Daoy (cell line): ENCODE results near the gene KIZ. TPM values are rescaled to one million over a fixed set of nuclear protein-coding genes. Genes with fewer than 3 reads are reported as not detected.
A peak's percentile ranks its signal among the peaks of the same experiment; 100 is the strongest.
"Not testable (repeated sequence)": the region's sequence is repeated elsewhere in the genome, so short reads cannot be mapped to it uniquely, and the experiment has no call there.

Experiments used
- DNase-seq: peaks from one replicate; pipeline ENCODE4 v3.0.0-alpha.2; 2015; ENCODE audit warnings: low read depth
- total RNA-seq: library from RNA; depleted of rRNA; stranded (reverse); fragments of >200 nt; shearing (Covaris generic); gene quantifications from 2 replicates; pipeline ENCODE4 v1.2.3, GENCODE V29; 2014

KIZ gene
- total RNA-seq, 1 experiment from 2014 or later: 22.2 TPM

DNA sequence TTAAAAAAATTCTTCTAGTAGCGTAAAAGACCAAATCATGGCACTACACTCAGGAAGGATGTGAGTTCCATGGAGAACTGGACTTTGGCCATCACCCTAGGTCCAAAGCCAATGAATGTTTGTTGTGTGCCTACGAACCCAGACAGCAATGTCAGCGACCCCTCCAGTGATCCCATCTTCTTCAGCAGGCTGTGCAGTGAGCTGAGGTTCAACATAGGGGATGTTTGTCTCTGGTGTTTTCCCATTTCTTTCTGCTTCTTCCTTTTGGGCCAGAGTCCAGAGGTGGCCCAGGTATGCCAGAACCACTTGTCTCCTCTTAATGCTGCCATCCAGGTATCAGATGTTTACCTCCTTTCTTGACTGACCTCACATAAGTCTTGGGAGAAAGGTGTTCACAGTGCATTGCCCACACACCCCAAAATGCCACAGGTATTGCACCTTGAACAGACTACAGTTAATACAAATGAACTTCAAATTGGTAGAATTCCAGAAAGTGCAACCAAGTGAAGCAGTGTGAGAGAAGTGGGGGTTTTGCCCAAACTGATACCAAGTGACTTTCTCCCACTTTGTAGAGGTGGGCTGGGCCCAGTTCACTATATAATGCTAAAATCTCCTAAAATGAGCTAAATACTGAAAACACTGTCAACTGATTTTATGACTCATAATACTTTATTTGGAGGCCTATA, 14.1 kb downstream of the KIZ start:
- DNase-seq: no peak

DNA sequence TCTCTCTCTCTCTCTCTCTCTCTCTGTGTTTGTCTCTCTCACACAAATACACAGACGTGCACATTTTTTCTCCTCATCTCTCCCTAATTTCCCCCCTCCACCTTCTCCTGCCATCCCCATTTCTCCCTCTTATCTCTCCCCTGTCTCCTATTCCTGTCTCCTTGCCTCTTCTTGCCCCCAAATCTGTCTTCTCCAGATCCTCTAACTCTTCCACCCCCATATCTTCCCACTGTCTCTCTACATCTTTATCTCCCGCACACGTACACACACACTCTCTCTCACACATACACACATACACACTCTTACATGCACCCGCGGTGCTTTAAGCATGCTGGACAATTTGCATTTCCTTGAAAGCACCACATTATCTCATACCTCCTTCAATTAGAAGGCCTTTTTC, 15.9 kb downstream of the KIZ start:
- no peak for DNase-seq

GRCh38 chr20:21143194-21143890, 17.5 kb downstream of the KIZ start:
- DNase-seq: no peak

- DNase-seq: no peak
Observed at GRCh38 chr20:21145424-21145823, 19.5 kb downstream of the KIZ start.

GRCh38 chr20:21146215-21146614, 20.3 kb downstream of the KIZ start:
- DNase-seq: no peak

GRCh38 chr20:21147593-21147992, 21.7 kb downstream of the KIZ start:
- peak; percentile 15 for DNase-seq

DNA sequence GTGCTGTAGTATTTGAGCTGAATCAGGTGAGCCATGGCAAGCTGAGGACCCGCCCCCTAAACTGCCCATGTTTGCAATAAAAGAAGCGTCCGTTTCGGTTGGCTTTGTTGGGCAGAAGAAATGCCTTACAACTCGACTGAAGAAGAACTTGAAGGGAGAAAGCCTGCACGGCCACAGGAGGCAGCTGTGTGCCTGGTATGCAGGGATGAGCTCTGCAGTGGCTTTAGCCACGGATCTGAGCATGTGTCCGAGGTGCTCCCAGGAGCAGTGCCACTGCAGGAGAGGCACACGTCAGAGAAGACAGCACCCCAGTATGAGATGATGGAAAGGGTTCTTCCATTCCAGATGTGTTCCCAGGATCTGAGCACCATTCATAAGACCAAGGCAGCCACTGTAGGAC, 23.5 kb downstream of the KIZ start:
- DNase-seq: no peak

GRCh38 chr20:21151791-21152190, 25.9 kb downstream of the KIZ start:
- no peak for DNase-seq

- DNase-seq: no peak
Observed at GRCh38 chr20:21154692-21155091, 28.8 kb downstream of the KIZ start.

DNA sequence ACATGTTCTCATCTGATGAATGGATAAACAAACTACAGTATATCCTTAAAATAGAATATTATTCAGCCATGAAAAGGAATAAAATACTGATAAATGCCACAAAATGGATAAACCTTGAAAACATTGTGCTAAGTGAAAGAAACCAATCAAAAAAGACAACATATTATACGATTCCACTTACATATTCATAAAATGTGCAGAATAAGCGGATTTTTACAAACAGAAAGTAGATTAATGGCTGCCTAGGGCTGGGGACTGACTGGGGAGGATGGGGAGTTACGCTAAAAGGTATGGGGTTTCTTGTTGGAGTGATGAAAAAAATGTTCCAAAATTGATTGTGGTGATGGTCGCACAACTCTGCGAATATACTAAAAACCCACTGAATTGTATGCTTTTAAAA, 29.4 kb downstream of the KIZ start:
- no peak for DNase-seq

DNA sequence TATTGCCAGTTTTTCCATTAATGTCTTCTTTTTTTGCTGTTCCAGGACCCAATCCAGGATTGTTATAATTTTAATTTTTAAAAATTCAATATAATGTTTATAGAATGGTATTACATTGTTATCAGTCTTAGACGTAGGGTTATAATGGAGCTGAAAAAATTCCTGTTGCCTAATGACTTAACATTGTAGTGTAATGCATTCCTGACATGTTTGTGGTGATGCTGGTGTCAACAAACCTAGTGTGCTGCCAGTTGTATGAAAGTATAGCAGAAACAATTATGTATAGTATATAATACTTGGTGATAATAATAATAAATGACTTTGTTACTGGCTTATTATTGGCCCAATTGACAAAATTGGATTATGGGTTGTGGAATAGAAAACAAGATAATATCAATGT, 30.4 kb downstream of the KIZ start:
- peak; percentile 9 for DNase-seq

DNA sequence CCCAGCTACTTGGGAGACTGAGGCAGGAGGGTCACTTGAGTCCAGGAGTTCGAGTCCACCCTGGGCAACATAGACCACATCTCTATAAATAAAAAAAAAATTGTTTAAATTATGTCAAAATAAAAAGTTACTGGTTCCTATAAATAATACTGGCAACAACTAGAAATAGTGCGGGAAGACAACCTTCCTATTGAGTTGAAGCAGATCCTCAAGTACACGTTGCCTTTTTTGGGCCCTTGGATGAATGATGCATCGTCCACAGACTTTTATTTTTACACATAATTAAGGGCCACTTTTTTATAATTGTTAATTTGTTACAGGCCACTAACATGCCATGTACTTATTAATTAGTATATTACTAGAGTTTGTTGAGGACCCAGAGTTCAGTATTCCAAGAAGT, 31.1 kb downstream of the KIZ start:
- DNase-seq: no peak

DNA sequence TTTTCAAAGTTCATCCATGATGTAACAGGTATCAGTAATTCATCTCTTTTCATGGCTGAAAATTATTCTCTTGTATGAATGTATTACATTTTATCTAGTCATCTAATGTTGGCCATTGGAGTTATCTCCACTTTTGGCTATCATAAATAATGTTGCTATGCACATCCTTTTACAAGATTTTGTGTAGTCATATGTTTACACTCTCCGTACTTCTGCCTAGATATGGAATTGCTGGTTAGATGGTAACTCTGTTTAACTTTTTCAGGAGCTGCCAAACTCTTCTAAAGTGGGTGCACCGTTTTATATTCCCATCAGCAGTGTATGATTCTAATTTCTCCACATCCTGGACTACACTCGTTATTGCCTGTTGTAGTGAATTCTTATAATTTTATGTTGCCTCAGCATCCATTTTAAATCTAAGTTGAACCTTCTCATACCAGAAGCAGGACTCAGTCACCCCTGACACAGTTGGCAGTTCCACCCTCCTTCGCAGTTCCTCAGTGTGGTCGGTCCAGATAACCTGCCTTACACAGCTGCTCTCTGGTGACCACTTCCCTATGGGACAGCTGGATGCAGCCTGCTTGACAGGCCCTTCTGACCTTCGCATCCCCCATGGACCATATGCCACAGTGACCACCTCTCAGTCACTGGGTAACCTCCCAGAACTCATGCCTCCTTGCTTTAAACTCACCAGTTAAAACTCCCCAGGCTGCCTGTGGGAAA, 33.9 kb downstream of the KIZ start:
- peak; percentile 8 for DNase-seq

DNA sequence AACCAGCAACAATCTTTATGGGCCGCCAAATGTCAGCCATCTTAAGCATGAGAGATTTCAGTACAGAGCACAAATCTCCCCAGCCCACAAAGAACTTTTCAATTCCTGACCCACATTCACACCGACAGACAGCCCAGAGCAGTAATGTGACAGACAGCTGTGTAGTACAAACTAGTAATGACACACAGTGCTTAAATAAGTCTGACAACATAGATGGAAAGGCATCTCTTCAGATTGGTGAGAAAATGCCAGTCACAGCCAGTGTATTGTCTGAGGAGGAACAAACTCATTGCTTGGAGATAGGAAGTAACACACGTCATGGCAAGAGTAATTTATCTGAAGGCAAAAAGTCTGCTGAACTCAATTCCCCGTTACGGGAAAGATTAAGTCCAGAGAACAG, 36.0 kb downstream of the KIZ start:
- DNase-seq: no peak

DNA sequence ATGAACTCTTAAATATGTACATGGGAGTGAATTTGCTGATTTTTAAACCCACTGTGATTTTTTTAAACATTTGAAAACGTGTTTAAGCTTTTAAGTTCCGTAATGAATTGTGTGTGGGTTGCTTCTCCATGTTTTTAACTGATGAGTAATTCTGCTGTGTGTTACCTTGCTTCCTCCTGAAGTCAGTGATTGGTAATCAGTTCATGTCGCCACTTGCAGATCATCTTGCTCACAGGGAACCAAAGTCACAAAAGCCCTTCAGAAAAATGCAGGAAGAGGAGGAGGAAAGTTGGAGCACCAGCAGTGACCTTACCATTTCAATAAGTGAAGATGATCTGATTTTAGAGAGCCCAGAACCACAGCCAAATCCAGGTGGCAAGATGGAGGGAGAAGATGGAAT, 36.7 kb downstream of the KIZ start:
- DNase-seq: no peak

- peak; percentile 3 for DNase-seq
Observed at GRCh38 chr20:21166801-21167200, 40.9 kb downstream of the KIZ start.

DNA sequence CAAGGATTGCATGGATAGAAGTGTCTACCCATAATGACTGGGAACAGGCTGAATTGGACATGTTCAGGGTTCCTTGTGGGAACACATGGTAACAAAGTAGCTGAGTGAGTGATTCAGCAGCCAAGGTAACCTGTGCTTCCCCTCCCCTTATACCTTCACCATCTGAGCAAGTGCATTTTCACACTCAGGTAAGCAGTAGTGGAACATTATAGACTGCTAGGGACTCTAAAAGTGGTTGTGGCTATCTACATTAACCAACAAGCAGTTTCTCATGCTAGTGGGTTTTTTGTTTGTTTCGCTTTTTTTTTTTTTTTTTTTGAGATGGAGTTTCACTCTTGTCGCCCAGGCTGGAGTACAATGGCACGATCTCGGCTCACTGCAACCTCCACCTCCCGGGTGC, 41.4 kb downstream of the KIZ start:
- no peak for DNase-seq

- not testable (repeated sequence) for DNase-seq
Observed at GRCh38 chr20:21168061-21168460, 42.2 kb downstream of the KIZ start.

DNA sequence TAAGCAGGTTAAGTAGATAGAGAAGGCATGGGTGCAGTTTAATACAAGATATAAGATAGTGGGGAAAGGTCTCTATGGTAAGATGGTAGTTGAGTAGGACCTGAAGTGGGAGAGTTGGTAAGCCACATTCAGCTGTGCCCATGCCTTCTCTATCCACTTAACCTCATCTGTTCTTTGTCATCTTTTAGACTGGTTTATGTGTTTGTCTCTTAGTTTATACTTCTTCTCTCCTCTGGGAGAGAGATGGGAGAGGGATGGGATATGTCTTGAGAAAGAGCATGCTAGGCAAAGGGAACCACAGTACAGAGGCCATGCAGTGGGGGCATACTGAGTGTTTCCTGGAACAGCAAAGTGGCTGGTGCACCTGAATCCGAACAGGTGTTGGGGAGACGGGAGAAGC, 46.7 kb downstream of the KIZ start:
- no peak for DNase-seq

DNA sequence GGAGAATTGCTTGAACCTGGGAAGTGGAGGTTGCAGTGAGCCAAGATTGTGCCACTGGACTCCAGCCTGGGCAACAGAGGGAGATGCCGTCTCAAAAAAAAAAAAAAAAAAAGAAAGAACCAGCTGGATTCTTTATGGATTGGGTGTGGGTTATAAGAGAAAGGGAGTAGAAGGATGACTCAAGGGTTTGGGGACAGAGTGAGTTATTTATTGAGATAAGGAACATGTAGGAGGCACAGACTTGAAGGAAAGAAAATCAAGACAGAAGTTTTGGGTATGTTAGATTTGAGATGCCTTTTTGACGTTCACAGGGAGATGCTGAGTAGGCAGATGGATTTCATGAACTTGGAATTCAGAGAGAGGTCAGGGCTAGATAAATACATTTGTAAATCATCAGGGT, 47.6 kb downstream of the KIZ start:
- DNase-seq: peak; percentile 3

GRCh38 chr20:21174516-21175239, 48.8 kb downstream of the KIZ start:
- DNase-seq: no peak

DNA sequence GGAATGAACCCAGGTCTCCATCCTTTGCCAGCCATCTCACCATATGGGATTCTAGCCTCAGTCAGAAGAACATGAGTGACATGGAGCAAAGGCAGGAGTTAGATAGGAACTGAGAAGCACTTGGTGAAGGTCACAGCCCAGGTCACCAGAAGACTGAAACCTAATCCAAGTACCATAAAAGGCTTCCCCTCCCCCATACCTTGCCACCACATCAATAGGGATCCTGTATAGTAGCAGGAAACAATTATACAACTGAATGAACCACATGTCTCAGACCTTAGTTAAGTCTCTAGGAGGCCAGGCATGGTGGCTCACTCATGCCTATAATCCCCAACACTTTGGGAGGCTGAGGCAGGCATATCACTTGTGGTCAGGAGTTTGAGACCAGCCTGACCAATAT, 49.6 kb downstream of the KIZ start:
- no peak for DNase-seq
